ENCODE results near the gene PACRG.

GRCh38 chr6:162998777-162999176, 271.0 kb downstream of the PACRG start:
- TF ChIP-seq POLR2A (IDR thresholded peaks at IDR 0.05) (no peak), CTCF (IDR thresholded peaks at IDR 0.05) (no peak), POLR2AphosphoS5 (IDR thresholded peaks at IDR 0.05) (no peak)
